Stimulated activated CD4-positive, alpha-beta T cell treated with anti-CD3 and anti-CD28 coated beads, Interleukin-12 subunit alpha, Interleukin-12 subunit beta, amount 100 ng/mL, for 48 hours (primary cell): ENCODE measurements around the gene CBLC.

Experiments used
- DNase-seq, 3 donors: peaks; one replicate each; pipeline ENCODE4 v3.0.0-alpha.2; 2020; ENCODE audit warnings: low read depth in 2 of 3, low spot score in 1 of 3

The CBLC gene

DNA sequence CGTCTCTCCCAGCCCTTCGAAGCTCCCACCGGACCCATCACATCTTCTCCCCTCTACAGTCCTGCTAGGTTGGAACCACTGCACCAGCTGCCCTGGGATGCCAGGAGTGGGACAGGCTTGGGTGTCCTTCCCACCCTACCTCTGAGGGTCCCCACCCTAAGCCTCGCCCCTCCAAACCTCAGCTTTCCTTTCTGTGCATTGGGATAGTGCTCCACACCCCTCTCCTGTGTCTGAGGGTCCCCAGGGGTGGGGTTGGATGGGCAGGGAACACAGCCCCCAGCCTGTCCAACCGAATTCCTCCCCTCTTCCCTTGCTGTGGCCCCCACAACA lies 31.1 kb upstream of the CBLC start:
- no peak for DNase-seq

DNA sequence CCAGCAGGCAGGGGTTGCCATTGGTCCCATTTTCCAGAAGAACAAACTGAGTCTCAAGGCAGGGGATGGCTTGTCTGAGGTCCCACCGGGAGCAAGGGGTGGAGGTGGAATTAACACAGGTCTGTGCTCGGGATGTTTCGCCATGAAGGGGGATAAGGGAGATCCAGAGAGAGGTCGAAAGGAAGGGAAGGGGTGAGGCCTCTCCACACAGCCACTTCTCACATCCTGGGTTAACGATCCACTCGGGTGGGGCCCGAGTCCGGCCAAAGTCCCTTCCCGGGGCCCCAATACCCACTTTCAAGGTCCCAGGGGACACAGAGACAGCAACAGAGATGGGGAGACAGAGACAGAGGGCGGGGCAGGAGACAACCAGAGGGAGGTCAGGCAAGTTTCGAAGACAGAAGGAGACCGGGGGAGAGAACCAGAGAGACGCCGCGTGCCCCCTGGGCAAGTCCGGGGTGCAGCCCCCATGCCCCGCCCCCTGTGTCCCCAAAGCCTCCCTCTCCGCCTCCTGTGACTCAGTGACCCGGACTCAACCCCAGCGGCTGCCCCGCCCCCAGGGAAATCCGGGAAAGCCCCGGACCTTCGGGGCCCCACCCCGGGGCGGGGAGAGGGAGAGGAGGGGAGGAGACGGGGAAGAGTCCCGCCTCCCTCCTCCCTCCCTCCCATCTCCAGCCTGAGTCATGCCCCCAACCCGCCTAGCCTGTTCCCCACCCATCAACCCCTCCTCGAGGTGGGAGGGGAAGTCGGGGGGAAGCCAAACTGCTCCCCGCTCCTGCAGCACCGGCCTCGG lies 30.5 kb upstream of the CBLC start:
- DNase-seq, result peak; percentile 85 to 90 (median 88)

DNA sequence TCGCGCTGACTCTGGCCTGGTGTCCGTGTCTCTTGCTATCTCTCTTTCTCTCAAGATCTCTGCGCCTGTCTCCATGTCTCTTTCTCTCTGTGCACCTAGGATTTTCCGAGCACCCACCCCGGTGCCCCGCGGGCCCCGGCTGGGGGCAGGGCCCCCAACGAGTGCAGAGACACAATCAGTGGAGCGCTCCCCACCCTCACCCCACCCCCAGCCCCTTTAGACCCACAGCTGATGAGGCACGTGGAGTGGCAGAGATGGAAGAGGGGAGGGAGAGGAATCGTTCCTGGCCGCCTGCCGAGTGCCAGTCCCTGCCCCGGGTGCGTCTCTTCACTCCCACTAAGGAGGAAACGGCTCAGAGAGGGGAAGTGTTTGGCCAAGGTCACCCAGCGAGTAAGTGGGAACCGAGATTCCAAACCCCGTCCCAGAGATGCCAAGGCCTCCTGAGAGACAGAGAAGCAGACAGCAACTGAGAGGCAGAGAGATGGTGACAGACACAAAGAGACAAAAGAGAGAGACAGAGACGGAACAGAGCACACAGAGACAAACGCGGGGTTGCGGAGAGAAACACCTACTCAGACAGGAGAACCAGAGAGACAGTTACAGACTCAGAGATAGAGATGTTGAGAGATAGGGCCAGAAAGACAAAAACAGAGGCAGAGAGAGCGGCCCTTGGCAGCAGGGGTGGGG lies 29.8 kb upstream of the CBLC start:
- peak in 1 of 3 donors; percentile 35 for DNase-seq

DNA sequence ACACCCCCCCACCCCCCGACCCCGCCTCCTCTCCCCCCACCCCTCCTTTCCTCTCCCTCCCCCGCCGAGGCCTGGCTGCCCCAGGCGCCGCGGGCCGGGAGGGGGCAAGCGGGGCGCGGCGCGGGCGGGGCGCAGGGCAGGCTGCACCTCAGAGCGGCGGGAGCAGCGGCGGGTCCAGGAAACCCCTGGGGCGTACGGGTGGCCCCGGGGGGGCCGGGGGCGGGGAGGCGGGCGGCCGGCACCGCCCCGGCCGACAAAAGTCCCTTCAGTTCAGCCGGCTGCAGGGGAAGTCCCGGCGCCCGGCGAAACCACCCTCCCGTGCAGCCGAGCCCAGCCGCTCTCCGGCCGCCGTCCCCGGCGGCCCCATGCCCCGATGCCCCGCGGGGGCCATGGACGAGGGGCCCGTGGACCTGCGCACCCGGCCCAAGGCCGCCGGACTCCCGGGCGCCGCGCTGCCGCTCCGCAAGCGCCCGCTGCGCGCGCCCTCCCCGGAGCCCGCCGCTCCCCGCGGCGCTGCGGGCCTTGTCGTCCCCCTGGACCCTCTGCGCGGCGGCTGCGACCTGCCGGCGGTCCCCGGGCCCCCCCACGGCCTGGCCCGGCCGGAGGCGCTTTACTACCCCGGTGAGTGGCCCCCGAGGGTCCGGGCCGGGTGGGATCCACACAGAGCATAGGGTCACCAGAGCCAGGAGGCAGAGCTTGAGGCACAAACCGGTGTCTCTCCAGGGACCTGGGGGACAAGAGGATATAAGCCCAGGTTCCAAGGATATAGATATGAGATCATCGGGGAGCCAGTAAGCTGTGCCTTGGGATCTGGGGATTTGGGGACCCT lies 29.1 kb upstream of the CBLC start, which contains the start of gene BCL3:
Gene BCL3 (plus strand): TSS at position 283 of the 829 bp plus-strand sequence. CDS start 83 bp downstream, at position 366.
- DNase-seq, result peak; percentile 33 to 61 (median 41)

DNA sequence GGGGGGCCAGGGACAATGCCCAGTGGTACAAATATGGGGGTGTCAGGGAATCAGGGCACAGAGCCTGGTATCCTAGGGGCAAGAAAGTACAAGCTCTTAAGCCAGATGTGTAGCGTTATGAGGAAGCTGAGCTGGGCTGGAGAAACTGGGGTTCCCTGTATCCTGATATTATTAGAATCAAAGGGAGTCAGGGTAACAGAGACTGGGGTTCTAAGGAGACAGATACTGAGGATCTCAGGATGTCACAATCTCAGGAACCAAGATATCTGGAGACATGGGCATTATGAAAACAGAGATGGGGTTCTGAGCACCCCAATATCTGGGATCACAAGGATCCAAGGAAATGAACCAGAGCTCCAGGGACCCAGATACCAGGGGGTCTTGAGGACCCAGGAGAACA lies 28.4 kb upstream of the CBLC start:
- no peak for DNase-seq

DNA sequence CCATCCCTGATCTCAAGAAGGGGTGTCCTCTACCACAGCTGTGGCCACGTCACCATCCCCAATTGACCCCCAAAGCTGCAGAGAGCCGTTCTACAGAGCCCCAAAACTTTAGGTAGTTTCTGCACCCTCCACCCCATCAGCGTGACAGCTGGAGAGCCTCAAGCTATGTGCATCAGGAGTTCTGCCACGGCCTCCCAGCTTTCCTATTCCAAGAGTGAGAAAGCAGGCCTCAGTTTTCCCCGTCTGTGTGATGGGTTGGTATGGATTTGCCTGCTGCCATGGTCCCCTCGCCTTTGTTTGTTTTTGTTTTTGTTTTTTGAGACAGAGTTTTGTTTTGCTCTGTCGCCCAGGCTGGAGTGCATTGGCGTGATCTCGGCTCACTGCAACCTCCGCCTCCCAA lies 27.7 kb upstream of the CBLC start:
- no peak for DNase-seq

DNA sequence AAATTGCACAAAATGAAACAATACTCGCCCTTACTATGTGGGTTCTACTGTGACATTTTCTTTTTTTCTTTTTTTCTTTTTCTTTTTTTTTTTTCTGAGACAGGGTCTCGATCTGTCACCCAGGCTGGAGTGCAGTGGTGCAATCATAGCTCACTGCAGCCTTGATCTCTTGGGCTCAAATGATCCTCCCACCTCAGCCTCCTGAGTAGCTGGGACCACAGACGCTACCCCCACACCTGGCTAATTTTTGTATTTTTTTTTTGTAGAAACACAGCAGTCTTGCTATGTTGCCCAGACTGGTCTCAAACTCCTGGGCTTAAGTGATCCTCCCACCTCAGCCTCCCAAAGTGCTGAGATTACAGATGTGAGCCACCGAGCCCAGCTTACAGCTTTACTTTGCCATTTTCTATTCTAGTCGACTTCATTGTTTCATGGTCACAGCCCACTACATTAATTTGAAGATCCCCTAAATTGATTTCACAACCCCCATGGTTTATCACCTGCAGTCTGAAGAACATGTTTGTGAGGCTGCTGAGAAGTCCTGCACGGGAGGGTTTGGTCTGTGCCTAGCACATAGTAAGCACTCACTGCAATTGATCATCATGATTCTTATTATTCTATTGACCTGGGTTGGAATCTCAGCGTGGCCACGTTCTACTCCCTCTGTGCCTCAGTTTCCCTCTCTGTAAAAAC lies 25.4 kb upstream of the CBLC start:
- no peak for DNase-seq

DNA sequence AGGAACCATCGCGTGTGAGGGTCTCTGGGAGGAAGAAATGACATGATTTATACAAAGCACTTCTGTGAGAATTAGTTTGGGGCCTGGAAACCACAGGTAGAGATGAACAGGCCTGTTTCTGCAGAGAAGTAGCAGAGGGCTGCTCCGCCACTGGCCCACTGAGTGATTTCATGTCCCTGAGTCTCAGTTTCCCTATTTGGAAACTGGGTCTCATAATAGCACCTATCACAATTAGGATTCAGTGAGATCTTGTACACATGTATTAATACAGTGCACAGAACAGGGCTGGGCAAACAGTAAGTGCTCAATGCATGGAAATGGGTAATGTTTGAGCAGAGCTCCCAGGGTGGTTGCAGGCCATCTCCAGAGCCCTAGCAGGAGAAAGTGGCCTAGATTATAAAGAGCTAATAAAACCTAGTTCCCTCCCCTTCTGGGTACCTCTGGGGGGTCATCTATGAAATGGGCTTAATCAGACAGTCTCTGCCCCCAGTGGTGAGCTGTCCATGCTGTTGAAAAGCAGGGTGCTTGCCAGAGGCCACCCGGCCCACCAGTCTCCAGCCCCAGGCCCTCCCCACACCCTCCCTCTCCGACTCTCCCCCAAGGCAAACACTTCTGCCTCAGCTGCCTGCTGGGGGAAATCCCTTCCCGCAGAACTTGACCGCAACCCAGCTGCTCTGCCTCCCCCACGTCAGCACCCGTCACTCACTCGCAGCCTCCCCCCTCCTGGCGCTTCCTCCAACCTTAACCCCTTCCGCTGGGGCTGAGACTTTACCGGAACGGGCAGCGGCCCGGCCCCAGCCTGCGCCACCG lies 24.7 kb upstream of the CBLC start:
- peak; percentile 90 to 94 (median 93) for DNase-seq

DNA sequence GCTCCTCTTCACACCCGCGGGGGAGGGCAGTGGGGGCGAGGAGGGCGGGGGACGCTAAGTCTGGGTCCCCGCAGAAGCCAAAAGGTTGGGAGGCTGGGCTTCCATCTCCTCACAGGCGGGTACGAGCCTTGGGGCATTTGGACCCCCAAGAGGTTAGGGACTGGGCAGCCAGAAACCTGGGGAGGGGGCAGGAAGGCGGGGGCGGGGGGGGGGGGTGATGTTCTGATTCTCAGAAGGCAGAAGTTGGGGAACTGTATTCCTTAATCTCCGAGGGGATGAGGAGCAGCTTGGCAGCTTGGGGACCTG lies 24.1 kb upstream of the CBLC start:
- DNase-seq, result no peak

DNA sequence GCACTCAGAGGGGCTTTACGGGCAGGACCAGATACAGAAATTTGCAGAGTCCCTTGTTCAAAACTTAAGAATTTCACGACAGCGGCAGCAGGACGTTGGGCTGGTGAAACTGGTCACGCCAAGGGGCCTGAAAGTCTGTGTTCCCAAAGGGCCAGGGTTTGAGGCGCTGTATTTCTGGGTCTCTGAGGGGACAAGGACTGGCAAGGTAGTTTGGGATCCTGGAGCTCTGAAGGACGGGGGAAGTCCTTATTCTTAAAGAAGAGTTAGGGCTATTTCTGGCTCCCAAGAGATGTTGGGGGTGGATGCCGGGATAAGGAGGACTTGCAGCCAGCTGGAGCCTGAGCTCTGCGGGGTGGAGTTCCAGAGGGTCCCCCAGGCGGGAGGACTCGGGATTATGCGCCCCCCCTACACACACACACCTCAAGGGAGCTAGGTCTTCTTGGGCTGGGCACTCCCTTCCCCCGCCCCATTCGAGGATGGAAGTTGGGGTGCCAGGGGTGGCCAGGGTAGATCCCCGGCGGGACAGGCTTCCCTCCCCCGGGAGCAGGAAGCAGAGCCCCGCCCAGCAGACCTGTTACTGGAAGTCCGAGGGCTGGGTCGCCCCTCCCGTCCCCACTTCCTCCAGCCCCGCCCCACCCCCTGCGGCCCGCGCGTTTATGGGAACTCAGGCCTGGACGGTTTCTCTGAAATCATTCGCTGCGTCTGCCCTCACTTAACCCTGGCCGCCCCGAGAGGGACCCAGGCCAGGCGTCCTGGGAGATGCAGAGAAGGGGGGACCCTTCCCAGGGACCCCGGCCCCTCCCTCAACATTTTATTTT lies 23.5 kb upstream of the CBLC start:
- peak; percentile 75 to 86 (median 86) for DNase-seq

DNA sequence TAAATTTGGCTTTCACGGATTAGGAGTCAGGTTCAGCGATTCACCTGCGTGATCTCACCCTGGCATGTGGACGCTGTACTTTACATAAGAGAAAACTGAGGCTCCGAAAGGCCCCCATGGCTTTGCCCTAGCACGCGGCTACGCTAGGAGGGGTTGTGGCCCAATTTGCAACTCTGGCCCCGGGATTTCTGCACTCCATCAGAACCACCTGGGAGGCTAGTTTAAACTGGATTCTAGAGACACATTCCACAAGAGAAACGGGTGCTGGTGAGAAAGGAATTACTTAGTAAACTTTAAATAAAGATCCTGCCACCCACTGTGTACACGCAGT lies 23.0 kb upstream of the CBLC start:
- DNase-seq, result no peak

DNA sequence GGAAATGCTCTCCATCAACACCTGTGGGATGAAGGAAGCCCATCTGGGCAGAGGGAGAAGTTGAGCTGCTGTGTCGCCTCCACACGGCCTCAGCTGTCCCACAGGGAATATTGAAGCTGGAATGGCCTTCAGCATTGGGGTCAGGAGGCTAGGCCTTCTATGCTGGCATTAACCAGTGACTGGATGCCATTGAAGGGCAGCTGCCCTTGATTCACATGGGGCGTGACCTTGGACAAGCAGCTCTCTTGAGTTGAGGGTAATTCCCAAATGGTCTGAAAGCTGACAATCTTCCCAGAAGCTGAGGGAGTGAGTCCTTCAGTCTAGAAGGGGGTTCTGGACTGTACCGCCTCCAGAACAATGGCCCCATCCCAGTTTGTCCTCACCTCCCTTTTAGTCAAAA lies 22.5 kb upstream of the CBLC start:
- DNase-seq, result no peak

DNA sequence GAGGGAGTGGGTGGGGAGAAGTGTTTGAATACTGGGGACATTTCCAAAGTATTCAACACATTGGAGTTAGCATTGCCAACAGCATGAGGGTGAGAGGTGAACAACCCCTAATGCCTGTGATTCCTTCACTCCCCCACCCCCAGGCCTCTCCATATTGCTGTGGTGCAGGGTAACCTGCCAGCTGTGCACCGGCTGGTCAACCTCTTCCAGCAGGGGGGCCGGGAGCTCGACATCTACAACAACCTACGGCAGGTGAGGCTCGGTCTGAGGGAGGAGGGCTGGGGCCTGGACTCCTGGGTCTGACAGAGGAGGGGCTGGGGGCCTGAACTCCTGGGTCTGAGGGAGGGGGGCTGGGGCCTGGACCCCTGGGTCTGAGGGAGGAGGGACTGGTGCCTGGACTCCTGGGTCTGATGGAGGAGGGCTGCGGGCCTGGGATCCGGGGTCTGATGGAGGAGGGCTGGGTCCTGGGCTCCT lies 21.6 kb upstream of the CBLC start:
- no peak for DNase-seq

DNA sequence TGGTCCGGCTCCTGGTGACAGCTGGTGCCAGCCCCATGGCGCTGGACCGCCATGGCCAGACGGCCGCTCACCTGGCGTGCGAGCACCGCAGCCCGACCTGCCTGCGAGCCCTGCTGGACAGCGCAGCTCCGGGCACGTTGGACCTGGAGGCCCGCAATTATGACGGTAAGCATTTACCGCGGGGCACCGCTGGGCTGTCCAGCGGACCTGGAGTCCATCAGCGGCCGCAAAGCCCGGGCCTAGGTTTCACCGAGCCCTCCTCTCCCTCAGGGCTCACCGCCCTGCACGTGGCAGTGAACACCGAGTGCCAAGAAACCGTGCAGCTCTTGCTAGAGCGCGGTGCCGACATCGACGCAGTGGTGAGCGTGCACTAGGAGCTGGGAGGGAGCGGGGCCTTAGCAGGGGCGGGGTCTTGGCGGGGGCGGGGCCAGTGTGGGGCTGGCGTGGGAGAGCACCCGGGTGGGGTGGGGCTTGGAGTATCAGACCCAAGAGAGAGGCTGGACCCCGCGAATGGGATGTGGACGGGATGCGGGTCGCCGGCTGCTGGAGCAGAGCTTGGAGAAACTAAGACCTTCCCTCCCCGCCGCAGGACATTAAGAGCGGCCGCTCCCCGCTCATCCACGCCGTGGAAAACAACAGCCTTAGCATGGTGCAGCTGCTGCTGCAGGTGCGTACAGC lies 20.5 kb upstream of the CBLC start:
- no peak for DNase-seq

DNA sequence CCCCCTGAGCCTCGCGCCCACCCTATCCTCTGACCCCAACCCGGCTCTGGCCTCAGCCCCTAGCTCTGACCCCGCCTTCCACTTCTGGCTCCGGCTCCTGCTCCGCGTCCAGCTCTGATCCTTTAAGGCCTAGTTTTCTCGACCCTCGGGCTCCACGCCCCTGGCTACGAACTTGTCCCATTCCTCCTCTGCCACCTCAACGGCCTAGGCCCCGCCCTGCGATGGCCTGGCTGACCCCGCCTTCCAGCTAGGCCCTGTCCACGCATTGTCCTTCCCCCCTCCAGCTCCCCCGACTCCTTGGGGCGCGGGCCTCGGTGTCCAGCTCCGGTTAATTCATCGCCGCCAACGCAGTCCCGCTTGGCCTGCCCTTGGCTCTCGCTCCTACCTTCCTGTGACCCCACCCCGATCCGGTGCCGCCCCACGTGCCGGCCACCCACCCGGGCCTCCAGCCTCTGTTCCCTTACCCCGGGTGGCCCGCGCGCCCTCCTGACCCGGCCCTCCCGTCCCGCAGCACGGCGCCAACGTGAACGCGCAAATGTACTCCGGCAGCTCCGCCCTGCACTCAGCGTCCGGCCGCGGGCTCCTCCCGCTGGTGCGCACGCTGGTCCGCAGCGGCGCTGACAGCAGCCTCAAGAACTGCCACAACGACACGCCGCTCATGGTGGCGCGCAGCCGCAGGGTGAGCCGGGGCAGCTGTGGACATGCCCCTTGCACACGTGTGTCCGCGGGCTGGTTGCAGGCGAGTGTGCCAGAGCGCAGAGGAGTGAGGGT lies 19.8 kb upstream of the CBLC start:
- DNase-seq, result no peak

DNA sequence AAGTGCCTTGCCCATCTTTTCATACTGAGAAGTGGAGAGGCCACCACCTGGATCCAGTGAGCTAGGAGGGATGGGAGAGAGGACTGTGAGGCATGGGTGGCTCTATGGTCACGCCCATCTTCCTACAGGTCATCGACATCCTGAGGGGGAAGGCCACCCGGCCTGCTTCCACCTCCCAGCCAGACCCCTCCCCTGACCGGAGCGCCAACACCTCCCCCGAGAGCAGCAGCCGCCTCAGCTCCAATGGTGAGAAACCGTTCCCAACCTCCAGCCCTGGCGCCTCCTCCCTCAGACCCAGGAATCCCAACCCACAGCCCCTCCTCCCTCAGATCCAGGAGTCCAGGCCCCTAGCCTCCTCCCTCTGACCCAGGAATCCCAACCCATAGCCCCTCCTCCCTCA lies 19.1 kb upstream of the CBLC start:
- no peak for DNase-seq

DNA sequence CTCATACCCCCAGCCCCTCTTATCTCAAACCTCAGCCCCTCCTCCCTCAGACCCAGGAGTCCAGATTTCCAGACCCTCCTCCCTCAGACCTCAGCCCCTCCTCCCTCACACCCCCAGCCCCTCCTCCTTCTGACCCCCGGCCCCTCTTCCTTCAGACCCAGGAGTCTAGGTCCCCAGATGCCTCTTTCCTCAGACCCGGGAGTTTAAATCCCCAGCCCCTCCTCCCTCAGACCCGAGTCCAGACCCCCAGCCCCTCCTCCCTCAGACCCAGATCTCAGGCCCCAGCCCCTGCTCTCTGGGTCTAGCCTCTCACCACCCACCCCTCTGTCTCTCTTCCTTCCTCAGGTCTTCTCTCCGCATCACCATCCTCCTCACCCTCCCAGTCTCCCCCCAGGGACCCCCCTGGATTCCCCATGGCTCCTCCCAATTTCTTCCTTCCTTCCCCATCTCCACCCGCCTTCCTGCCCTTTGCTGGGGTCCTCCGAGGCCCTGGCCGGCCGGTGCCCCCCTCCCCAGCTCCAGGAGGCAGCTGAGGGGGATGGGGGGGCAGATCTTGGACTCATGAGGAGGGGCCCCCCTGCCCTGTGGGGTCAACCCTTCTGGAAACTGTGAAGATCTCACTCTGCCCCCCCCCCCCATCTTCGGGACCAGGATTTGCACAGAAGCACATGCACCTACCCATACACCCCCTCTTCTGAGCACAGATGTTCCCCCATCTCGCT lies 18.4 kb upstream of the CBLC start:
- DNase-seq, result no peak

DNA sequence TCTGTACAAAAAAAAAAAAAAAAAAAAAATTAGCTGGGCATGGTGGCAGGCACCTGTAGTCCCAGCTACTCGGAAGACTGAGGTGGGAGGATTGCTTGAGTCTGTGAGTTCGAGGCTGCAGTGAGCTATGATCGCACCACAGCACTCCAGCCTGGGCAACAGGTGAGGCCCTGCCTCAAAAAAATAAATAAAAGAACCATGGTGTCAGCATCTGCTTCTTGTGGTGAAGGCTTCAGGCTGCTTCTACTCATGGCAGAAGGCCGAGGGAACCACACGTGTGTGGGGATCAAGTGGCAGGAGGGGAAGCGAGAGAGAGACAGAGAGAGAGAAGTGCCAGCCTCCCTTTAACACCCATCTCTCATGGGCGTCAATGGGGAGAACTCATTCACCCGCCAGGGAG lies 15.7 kb upstream of the CBLC start:
- DNase-seq, result no peak
